HG03196 (cell line): ENCODE results near the gene SPOP.
"Not testable (repeated sequence)": the region's sequence is repeated elsewhere in the genome, so short reads cannot be mapped to it uniquely, and the experiment has no call there.

Source experiments
- ATAC-seq: cut with Tn5 transposase; IDR thresholded peaks from one replicate; pipeline ENCODE4 v1.9.1; 2021; ENCODE audit not compliant: unreplicated experiment

Gene SPOP

GRCh38 chr17:49574945-49575678 lies 102.8 kb downstream of the SPOP start:
- no peak for ATAC-seq

DNA sequence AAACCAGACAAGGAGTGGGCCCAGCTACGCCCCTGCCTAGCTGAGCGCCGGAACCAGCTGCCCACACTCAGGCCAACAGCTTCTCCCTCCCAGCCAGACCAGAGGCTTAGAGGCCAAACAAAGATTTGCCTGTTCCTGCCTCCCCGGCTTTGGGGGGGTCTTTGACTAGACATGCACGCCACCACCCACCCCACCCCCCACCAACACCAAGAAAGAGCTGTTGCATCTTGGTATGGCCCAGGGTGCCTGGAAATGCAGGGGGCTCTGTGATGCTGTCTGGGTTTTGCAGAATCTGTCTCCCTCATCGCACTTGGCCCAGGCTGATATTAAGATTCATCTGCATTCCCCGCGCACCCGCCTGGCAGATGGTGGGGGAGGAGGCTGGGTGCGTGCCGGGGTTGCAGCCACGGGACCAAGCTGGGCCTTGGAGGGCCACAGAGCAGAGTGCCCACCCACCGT lies 103.5 kb downstream of the SPOP start:
- no peak for ATAC-seq

DNA sequence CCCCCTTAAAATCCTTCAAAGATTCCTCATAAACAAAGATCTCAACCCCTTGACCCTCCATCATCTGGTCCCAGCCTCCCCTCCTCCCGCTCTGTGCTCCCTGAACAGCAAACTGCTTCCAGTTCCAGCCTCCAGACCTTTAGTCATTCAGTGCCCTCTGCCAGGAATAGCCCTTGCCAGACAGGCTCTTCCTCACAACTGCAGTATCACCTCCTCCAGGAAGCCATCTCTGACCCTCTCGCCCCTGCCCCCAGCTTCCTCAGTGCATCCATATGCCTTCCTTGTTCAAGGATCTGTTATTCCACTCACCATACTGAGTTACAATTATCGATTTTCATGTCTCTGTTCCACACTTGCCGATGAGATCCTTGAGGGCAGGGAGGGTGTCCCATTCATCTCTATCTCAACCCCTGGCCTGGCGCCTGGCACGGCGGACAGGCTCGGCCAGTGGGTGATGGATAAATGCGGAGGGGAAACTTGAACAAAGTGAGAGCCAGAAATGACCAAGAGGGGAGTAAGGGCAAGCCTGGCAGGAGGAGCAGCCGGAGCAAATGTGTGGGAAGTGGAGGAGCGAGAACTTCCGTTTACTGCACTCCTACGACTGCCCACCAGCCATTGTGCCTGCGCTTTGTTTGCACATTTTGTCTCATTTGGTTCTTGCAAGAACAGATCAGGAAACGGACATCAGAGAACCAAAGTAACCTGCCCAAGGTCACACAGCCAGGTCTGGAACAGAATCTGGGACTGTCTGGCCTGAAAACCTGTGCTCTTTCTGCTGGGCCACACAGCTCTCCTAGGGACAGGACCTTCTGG lies 104.2 kb downstream of the SPOP start:
- ATAC-seq: no peak

GRCh38 chr17:49572806-49573420 lies 105.0 kb downstream of the SPOP start:
- no peak for ATAC-seq

DNA sequence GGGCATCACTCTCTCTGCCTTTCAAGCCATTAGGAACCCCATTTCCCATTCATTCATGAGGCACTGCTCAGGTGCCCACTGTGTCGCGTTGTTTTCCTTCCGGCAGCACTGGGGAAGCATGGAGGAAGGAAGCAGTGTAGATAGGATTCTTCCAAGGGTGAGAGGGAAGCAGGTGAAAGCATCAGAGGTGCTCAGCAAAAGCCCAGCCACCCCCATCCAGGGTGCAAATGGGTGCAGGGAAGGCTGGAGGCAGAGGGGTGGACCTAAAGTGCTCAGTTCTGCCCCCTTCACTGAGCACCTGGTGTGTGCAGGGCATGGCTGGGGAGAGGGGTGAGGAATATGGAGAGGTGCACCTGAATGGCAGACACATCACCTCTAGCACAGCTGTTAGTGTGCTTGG lies 105.7 kb downstream of the SPOP start:
- no peak for ATAC-seq

DNA sequence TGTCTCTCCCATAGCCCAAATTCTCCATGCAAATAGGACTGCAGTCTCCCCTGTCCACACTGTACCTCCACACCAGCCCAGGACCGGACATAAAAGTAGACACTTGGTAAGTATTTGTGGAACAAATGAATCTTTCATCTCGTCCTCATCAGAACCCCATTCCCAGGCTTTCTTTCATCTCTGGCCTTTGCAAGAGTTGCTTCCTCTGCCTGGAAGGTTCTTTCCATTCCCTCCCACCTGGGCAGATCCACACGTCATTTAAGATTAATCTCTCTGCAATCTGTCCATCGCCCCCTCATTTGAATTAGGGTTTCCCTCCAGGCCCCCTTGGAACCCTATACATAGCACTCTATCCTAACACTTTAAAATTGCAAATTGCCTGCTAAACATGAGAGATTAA lies 106.1 kb downstream of the SPOP start:
- no peak for ATAC-seq

GRCh38 chr17:49571283-49571682 lies 106.6 kb downstream of the SPOP start:
- ATAC-seq: no peak

DNA sequence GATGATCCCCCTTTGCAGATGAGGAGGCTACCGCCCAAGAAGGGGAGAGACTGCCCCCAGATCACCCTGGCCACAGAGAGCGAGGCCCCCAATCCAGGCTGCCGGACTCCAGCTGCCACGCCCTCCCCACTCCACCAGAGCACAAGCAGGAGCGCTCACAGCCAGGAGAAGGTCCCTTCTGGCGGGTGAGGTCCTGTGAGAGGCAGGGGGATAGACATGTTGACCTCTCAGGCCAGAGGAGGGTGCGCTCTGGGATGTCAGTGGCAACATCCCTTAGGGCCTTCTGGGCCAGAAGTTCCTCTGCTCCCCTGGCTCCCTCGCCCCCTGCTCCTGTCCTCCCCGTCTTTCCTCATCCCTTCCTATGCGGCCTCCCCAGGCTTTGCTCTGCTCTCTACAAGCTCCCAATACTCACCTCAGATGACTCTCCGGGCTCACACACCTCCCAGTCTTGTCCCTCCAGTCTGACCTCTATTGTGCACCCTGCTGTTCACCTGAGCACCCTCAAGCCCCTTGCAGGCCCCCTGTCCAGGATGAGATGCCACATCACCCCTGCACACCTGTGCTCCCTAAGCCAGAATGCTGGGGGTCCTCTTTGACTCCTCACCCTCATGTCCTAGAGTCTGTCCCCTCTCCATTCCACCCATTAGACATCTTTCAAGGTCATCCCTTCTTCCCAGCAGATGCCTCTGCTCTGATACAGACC lies 107.2 kb downstream of the SPOP start:
- ATAC-seq: no peak

DNA sequence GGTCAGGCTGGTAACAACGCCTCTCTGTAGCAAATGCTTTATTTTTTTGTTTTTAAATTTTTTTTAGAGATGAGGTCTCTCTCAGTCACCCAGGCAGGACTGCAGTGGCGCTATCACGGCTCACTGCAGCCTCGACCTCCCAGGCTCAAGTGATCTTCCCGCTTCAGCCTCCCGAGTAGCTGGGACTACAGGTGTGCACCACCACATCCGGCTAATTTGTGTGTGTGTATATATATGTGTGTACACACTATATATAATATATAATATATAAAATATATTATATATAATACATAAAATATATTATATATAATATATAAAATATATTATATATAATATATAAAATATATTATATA lies 109.2 kb downstream of the SPOP start:
- ATAC-seq: not testable (repeated sequence)

DNA sequence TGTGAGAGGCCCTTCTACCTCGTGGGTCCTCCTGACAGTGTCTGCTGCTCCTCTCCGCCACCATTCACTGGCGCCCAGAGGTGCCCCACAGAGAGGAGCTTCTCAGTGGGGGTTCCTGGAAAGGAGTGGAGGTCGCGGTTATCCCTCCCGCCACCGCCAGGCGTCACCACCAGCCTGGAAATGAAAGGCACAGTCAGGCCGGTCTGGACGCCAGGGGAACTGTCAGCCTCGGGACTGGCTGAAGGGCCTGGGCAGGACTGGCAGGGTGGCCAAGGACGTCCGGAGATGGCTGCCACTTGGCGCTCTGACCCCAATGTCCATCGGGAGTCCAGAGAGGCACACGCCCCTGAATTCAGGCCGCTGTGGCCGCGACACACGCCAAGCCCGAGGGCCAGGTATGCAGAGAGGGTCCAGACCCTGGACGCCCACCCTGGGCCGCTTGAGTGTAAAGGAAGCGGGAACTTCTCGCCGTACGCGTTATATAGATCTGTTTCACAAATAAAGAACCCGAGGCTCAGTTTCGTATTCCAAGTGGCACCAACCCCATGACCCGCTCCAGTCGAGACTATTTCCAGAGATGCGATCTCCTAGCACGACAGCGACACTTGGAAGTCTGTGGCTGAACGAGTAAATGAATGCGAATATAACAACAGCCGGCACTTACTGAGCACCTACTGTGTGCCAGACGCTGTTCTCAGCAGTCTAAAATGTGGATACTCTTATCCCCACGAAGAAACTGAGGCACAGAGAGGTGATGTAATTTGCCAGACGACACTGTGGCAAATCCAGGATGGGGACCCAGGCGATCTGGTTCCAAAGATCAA lies 109.8 kb downstream of the SPOP start:
- ATAC-seq: no peak

DNA sequence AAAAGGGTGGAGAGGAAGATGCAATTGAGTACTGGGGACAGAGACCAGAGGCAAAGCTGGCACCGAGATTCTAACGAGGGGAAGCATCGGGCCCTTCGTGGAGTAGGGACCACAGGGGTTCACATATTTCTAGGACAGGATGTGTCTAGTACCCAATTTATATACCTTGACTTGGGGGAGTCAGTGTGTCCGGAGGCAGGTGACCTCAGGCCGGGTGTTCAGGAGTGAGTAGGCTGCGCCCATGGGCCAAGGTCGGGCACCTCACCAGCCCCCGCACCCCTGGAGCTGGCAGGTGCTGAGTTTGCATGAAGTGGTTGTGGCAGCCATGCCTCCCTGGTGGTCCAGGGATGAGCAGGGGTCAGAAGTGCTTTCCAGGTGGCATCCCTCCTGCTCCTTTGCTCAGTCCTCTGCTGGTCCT lies 110.8 kb downstream of the SPOP start:
- ATAC-seq: no peak

DNA sequence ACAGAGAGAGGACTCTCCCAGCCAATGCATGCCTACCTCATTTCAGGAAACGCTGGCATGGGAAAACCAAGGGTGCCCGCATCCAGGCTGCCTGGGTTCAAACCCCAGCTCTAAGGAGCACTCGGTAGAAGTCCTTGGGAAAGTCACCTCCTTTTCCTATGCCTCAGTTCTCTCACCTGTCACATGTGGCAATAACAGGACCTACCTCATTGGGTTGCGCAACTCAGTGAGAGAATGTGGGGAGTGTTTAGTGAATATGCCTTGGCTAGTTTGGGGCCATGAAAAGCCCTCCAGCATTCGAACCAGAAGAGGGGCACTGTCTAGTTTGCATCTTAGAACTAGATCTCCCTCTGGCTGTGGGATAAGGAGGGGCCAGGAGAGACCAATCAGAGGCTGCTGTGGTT lies 111.2 kb downstream of the SPOP start:
- no peak for ATAC-seq

DNA sequence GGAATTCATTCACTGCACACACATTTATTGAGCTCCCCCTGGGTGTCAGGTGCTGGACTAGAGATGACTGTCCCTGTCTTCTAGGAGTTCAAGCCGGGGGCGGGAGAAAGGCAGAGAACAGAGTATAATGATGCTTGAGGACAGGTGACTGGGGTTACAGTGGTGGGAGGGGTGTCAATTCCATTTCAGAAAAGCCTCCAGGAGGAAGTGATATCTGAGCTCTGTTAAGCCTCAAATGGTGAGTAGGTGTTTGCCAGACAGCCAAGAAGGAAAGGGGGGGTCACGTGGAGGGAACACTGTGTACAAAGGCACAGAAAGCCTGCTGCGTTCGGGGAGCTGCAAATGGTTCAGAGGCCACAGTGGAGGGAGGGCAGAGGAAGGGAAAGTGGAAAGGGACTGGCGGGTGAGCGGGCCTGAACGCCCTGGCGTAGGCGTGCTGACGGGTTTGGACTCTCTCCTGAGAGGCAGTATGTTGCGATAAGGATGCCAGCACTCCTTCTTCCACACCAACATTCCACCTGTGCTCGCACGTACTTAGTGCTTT lies 111.9 kb downstream of the SPOP start:
- ATAC-seq: no peak

DNA sequence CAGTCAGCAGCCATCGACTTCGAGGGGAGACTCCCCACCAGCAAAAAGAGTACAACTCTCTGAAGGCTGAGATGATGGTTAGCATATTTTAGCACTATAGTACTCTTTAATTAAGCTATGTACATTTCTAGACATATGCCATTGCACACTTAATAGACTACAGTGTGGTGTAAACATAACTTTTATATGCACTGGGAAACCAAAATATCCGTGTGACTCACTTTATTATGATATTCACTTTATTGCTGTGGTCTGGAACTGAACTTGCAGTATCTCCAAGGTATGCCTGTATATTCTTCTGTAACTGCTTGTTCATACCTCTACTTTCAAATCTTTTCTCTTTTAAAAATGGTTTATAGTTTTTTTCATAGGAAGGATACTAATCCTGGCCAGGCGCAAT lies 113.3 kb downstream of the SPOP start:
- no peak for ATAC-seq

- ATAC-seq: no peak
Measured at GRCh38 chr17:49557312-49558024, 120.4 kb downstream of the SPOP start.

- ATAC-seq: no peak
Measured at GRCh38 chr17:49556223-49556943, 121.5 kb downstream of the SPOP start.

DNA sequence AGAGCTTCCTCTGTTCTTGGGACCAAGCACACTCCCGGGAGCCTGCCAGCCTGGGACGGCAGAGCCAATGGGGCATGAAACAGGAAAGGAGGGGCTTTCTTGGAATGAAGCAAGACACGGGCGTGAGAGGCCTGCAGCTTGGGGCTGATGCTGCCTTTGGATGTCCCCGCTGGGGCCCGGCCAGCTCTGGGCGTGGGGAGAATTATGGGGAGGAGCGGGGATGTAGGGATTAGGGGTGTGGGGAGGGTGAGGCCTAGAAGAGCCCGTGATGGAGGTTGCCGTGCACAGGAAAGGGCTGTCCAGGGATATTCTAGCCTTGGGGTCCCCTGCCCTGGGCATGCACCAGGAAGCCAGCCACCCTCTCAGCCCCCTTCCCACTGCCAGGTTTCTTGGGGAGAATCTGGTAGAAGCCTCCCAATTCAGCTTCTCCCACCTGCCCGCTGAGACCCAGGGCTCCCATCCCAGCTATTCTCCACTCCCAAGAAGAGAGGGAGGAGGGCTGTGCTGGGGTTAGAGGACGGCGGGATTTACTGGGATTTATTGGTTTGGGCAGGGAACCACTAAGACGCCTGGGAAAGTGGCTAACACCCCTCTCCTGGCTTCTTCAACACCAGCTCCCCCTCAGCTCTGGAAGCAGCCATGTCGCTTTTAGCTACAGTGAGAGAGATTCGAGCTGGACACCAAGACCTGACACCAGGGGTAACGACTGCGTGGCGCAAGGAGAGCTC lies 122.2 kb downstream of the SPOP start:
- no peak for ATAC-seq
